Inferior parietal cortex (tissue), 1 donor: ENCODE results near the gene TNIK.
"Not testable (repeated sequence)": the region's sequence is repeated elsewhere in the genome, so short reads cannot be mapped to it uniquely, and the experiment has no call there.

Experiments used
- DNase-seq: peaks from one replicate; pipeline ENCODE4 v3.0.0-alpha.2; 2016; ENCODE audit errors: extremely low spot score

TNIK gene

GRCh38 chr3:171129827-171130226 lies 330.4 kb downstream of the TNIK start:
- DNase-seq = no peak

- DNase-seq = no peak
These were observed 332.6 kb downstream of the TNIK start for GRCh38 chr3:171127611-171128010.

GRCh38 chr3:171126478-171127209 lies 333.6 kb downstream of the TNIK start:
- no peak for DNase-seq

- no peak for DNase-seq
These were observed 335.2 kb downstream of the TNIK start for GRCh38 chr3:171125010-171125409.

- no peak for DNase-seq
These were observed 336.3 kb downstream of the TNIK start for GRCh38 chr3:171123915-171124314.

- no peak for DNase-seq
These were observed 337.3 kb downstream of the TNIK start for GRCh38 chr3:171122861-171123260.

GRCh38 chr3:171122240-171122639 lies 338.0 kb downstream of the TNIK start:
- no peak for DNase-seq

- no peak for DNase-seq
These were observed 338.4 kb downstream of the TNIK start for GRCh38 chr3:171121801-171122200.

GRCh38 chr3:171119402-171119801 lies 340.8 kb downstream of the TNIK start:
- not testable (repeated sequence) for DNase-seq

GRCh38 chr3:171118993-171119392 lies 341.2 kb downstream of the TNIK start:
- not testable (repeated sequence) for DNase-seq

GRCh38 chr3:171116824-171117395 lies 343.3 kb downstream of the TNIK start:
- no peak for DNase-seq

GRCh38 chr3:171116365-171116764 lies 343.8 kb downstream of the TNIK start:
- DNase-seq = no peak

GRCh38 chr3:171115667-171116066 lies 344.5 kb downstream of the TNIK start:
- no peak for DNase-seq

- DNase-seq = no peak
These were observed 346.5 kb downstream of the TNIK start for GRCh38 chr3:171113716-171114115.

GRCh38 chr3:171110715-171111114 lies 349.5 kb downstream of the TNIK start:
- no peak for DNase-seq

- DNase-seq = no peak
These were observed 352.1 kb downstream of the TNIK start for GRCh38 chr3:171108066-171108465.

GRCh38 chr3:171103185-171103584 lies 357.0 kb downstream of the TNIK start:
- no peak for DNase-seq

- DNase-seq = no peak
These were observed 358.1 kb downstream of the TNIK start for GRCh38 chr3:171101982-171102641.

GRCh38 chr3:171099911-171100310 lies 360.3 kb downstream of the TNIK start:
- DNase-seq = no peak

GRCh38 chr3:171095063-171095462 lies 365.1 kb downstream of the TNIK start:
- no peak for DNase-seq

- DNase-seq = no peak
These were observed 365.8 kb downstream of the TNIK start for GRCh38 chr3:171094411-171094810.

GRCh38 chr3:171093462-171093861 lies 366.7 kb downstream of the TNIK start:
- DNase-seq = no peak

- no peak for DNase-seq
These were observed 367.7 kb downstream of the TNIK start for GRCh38 chr3:171092467-171092911.
